Sigmoid colon (tissue), 7 donors: ENCODE measurements around the gene COX6A1. TPM values are rescaled to one million over a fixed set of nuclear protein-coding genes. Genes with fewer than 3 reads are reported as not detected.

ENCODE experiments used
- DNase-seq: peaks from one replicate; pipeline ENCODE4 v3.0.0-alpha.2; 2019
- H3K27ac ChIP-seq, 4 donors: fragments of 200-600 bp; sonication (generic); one replicate each; pipeline ENCODE4 v1.5.1; 2016 to 2019; ENCODE audit warnings: mild to moderate bottlenecking in 1 of 4
- H3K27me3 ChIP-seq, 3 donors: fragments of 200-600 bp; sonication (generic); one replicate each; pipeline ENCODE4 v1.5.1; 2019; ENCODE audit warnings: mild to moderate bottlenecking in 1 of 3
- H3K36me3 ChIP-seq, 4 donors: fragments of 200-600 bp; sonication (generic); one replicate each; pipeline ENCODE4 v1.5.1; 2016 to 2019
- H3K4me1 ChIP-seq, 4 donors: fragments of 200-600 bp; sonication (generic); one replicate each; pipeline ENCODE4 v1.5.1; 2017 to 2019
- H3K4me3 ChIP-seq, 4 donors: fragments of 200-600 bp; sonication (generic); one replicate each; pipeline ENCODE4 v1.5.1; 2017 to 2019; ENCODE audit warnings: mild to moderate bottlenecking in 2 of 4, moderate library complexity in 1 of 4
- H3K9me3 ChIP-seq, 4 donors: fragments of 200-600 bp in 3 of 4; sonication (generic) in 3 of 4; one replicate each; pipeline versions ENCODE4 v1.5.1 to v1.6.1; 2013 to 2019
- EP300 ChIP-seq, 4 donors: sonication (generic); formaldehyde crosslinking; IDR thresholded peaks; one replicate each; pipeline ENCODE4 v1.6.1; 2017; ENCODE audit warnings: antibody characterized with exemption in 4 of 4
- POLR2A ChIP-seq, 2 donors: fragments of 450-650 bp; IDR thresholded peaks; one replicate each; pipeline ENCODE4 v1.6.1; 2016; ENCODE audit warnings: antibody characterized with exemption in 2 of 2, mild to moderate bottlenecking in 2 of 2, moderate library complexity in 2 of 2
- POLR2AphosphoS5 ChIP-seq, 4 donors: sonication (generic); formaldehyde crosslinking; IDR thresholded peaks; one replicate each; pipeline ENCODE4 v1.6.1; 2017; ENCODE audit warnings: antibody characterized with exemption in 4 of 4
- WGBS, 2 donors: extraction: QIAGEN DNeasy Blood & Tissue Kit; methylation state at CpG; one replicate each; pipeline ENCODE4 v1.1.7; 2013; 5-methylcytosine and 5-hydroxymethylcytosine counted together
- intact Hi-C: fragments of 100-400 bp; cut with DNase I; formaldehyde crosslinking; loops from one replicate; pipeline ENCODE4 v1.15.1; 2023
- polyA plus RNA-seq, 3 donors: library from polyadenylated mRNA; stranded (reverse); fragments of 200-250 nt; gene quantifications; one replicate each; pipeline ENCODE4 v1.2.3, GENCODE V29; 2013
- total RNA-seq, 4 donors: library from RNA; depleted of rRNA; stranded (reverse); fragments of >200 nt; gene quantifications; one replicate each; pipeline ENCODE4 v1.1.0, GENCODE V29; 2016
- TF ChIP-seq, protein P1 (sequence below), 4 experiments: fragments of 450-650 bp in 3 of 4; fragments of 200-600 bp in 1 of 4; IDR thresholded peaks; one replicate each; pipeline ENCODE4 v1.5.1; 2016 to 2019; ENCODE audit warnings: antibody characterized with exemption in 4 of 4, mild to moderate bottlenecking in 3 of 4, moderate library complexity in 2 of 4
- donor health status: healthy with polysubstance abuse.
- donor health status: Bipolar disorder and iron deficiency.
- donor health status: healthy.

Gene COX6A1
- total and polyA plus RNA-seq, 7 donors, result 432 to 1,413 (median 633) TPM

DNA sequence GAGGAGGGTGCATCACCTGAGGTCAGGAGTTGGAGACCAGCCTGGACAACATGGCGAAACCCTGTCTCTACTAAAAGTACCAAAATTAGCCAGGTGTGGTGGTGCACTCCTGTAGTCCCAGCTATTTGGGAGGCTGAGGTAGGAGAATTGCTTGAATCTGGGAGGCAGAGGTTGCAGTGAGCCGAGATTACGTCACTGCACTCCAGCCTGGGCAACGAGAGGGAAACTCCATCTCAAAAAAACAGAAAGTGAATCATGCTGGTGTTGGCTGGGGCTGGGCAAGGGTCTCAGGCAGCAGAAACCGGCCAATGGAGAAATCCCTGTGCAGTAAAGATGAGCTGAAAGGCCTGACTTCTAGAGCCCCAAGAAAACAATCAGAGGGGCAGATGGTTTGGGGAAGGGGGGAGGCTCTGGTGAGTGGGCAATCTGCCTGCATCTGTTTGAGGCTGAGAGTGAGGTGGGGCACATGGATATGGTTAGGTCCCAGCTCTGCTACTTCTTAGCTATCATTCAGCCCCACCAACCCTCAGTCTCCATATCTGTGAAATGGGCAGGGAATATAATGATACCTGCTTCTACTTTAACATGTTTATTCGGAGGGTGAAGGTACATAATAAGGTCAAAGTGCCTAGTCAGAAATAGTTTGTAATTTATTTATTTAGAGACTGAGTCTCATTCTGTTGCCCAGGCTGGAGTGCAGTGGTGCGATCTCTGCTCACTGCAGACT, 21.3 kb upstream of the COX6A1 start:
- H3K4me3 ChIP-seq, result no peak overlapping the region
- DNase-seq, result no peak
- peaks cover 0 to 3% (median 0%) of the 10 kb centered on the region in 3 donors for H3K27me3 ChIP-seq
- TF ChIP-seq POLR2A (IDR thresholded peaks at IDR 0.05) (no peak), EP300 (IDR thresholded peaks at IDR 0.05) (no peak), POLR2AphosphoS5 (IDR thresholded peaks at IDR 0.05) (no peak)
- TF ChIP-seq, protein P1, sequence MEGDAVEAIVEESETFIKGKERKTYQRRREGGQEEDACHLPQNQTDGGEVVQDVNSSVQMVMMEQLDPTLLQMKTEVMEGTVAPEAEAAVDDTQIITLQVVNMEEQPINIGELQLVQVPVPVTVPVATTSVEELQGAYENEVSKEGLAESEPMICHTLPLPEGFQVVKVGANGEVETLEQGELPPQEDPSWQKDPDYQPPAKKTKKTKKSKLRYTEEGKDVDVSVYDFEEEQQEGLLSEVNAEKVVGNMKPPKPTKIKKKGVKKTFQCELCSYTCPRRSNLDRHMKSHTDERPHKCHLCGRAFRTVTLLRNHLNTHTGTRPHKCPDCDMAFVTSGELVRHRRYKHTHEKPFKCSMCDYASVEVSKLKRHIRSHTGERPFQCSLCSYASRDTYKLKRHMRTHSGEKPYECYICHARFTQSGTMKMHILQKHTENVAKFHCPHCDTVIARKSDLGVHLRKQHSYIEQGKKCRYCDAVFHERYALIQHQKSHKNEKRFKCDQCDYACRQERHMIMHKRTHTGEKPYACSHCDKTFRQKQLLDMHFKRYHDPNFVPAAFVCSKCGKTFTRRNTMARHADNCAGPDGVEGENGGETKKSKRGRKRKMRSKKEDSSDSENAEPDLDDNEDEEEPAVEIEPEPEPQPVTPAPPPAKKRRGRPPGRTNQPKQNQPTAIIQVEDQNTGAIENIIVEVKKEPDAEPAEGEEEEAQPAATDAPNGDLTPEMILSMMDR (IDR thresholded peaks at IDR 0.05), result no peak
- intact Hi-C loops, result no loop called here
- WGBS, 2 donors, result 79 to 86% methylated on average over 7 of the region's 7 CpGs
- H3K4me1 ChIP-seq, result no peaks in the 10 kb centered on the region
- no peaks in the 10 kb centered on the region for H3K9me3 ChIP-seq
- H3K27ac ChIP-seq, result no peak overlapping the region
- no peaks in the 10 kb centered on the region for H3K36me3 ChIP-seq

DNA sequence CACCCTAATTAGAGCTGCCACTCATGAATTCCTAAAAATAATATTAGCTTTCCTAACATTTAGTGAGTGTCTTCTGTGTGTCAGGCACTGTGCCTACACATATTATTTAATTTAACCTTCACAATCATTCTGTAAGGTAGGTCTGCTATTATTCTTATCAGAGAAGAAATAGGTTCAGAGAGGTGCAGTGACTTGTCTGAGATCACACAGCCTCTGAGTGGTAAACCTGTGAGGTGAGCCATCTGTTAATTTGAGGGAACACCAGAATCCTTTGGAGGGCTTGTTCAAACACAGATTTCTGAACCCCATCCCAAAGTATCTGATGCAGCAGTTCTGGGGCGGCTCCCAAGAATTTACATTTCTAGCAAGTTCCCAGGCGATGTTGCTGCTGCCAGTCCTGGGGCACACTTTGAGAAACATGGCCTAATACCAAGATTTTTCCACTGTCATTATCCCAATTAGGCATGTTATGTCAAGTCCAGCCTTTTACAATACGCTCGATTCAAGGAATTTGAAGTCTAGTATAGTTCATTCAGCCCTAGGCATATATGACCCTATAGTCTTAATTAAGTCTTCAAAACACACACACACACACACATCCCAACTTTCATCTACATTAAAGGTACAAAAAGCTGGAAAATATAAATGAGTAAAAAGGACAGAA, 19.9 kb upstream of the COX6A1 start:
- H3K4me3 ChIP-seq, result no peak overlapping the region
- no peak overlapping the region for H3K27ac ChIP-seq
- H3K4me1 ChIP-seq, result no peaks in the 10 kb centered on the region
- intact Hi-C loops, result no loop called here
- DNase-seq, result no peak
- H3K9me3 ChIP-seq, result no peaks in the 10 kb centered on the region
- peaks cover 0 to 3% (median 0%) of the 10 kb centered on the region in 3 donors for H3K27me3 ChIP-seq
- H3K36me3 ChIP-seq, result no peaks in the 10 kb centered on the region
- 92 to 93% methylated on average over 4 of the region's 4 CpGs for WGBS, 2 donors
- TF ChIP-seq, protein P1 (IDR thresholded peaks at IDR 0.05), result no peak
- TF ChIP-seq EP300 (IDR thresholded peaks at IDR 0.05), result no peak
- no peak for TF ChIP-seq POLR2AphosphoS5 (IDR thresholded peaks at IDR 0.05)
- TF ChIP-seq POLR2A (IDR thresholded peaks at IDR 0.05), result no peak

DNA sequence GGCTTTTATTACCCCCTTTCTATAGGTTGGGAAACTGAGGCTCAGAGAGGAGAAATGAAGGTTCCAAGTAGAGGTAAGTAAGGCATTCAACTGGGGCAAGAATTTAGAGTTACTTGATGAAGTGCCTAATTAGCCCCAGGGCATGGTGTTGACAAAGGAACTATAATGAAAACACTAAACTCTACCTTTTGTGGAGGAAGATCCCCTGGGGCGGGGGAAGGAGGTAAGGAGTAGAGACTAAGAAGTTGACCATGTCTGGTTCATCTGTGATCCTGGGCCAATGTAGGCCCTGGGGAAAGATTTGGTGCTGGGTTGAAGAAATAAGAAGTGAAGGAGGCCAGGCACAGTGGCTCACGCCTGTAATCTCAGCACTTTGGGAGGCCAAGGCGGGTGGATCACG, 16.2 kb upstream of the COX6A1 start:
- 89 to 94% methylated on average over 4 of the region's 4 CpGs for WGBS, 2 donors
- Histone ChIP-seq H3K27me3 (no peaks in the 10 kb centered on the region), H3K36me3 (no peaks in the 10 kb centered on the region), H3K4me1 (no peaks in the 10 kb centered on the region), H3K4me3 (no peak overlapping the region), H3K27ac (no peak overlapping the region), H3K9me3 (no peaks in the 10 kb centered on the region)
- no peak for DNase-seq
- TF ChIP-seq EP300 (IDR thresholded peaks at IDR 0.05) (no peak), POLR2A (IDR thresholded peaks at IDR 0.05) (no peak), POLR2AphosphoS5 (IDR thresholded peaks at IDR 0.05) (no peak)
- TF ChIP-seq, protein P1 (IDR thresholded peaks at IDR 0.05), result no peak
- intact Hi-C loops, result no loop called here

DNA sequence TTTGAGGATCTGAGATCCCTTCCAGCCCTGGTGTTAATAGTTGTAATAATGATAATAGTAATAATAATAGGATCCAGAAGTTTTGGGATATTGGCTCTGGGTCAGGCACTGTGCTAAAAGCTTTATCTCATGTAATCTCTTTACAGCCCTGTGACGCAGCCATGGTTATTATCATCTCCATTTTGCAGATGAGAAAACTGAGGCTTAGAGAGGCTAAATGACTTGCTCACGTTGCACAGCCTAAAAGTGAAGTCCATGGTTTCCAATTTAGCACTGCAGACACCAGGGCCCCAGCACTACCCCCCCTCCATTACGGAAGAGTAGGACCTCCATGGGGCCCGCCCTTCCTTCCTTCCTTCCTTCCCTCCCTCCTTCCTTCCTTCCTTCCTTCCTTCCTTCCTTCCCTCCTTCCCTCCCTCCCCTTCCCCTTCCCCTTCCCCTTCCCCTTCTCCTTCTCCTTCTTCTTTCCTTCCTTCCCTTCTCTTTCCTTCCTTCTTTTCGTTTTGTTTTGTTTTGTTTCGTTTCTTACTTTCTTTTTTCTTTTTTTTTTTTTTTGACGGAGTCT, 14.9 kb upstream of the COX6A1 start:
- Histone ChIP-seq H3K9me3 (no peaks in the 10 kb centered on the region), H3K36me3 (no peaks in the 10 kb centered on the region), H3K4me1 (no peaks in the 10 kb centered on the region), H3K4me3 (no peak overlapping the region), H3K27me3 (no peaks in the 10 kb centered on the region), H3K27ac (no peak overlapping the region)
- no peak for DNase-seq
- TF ChIP-seq EP300 (IDR thresholded peaks at IDR 0.05) (no peak), POLR2A (IDR thresholded peaks at IDR 0.05) (no peak), POLR2AphosphoS5 (IDR thresholded peaks at IDR 0.05) (no peak)
- TF ChIP-seq, protein P1 (IDR thresholded peaks at IDR 0.05), result no peak
- intact Hi-C loops, result no loop called here
- WGBS, 2 donors, result 65 to 75% methylated on average over 7 of the region's 7 CpGs
